HG03039 (cell line): ENCODE measurements around the gene PDGFB.

Source experiments
- ATAC-seq: cut with Tn5 transposase; IDR thresholded peaks from one replicate; pipeline ENCODE4 v1.9.1; 2021; ENCODE audit warnings: mild to moderate bottlenecking, moderate library complexity; ENCODE audit not compliant: unreplicated experiment

PDGFB gene

DNA sequence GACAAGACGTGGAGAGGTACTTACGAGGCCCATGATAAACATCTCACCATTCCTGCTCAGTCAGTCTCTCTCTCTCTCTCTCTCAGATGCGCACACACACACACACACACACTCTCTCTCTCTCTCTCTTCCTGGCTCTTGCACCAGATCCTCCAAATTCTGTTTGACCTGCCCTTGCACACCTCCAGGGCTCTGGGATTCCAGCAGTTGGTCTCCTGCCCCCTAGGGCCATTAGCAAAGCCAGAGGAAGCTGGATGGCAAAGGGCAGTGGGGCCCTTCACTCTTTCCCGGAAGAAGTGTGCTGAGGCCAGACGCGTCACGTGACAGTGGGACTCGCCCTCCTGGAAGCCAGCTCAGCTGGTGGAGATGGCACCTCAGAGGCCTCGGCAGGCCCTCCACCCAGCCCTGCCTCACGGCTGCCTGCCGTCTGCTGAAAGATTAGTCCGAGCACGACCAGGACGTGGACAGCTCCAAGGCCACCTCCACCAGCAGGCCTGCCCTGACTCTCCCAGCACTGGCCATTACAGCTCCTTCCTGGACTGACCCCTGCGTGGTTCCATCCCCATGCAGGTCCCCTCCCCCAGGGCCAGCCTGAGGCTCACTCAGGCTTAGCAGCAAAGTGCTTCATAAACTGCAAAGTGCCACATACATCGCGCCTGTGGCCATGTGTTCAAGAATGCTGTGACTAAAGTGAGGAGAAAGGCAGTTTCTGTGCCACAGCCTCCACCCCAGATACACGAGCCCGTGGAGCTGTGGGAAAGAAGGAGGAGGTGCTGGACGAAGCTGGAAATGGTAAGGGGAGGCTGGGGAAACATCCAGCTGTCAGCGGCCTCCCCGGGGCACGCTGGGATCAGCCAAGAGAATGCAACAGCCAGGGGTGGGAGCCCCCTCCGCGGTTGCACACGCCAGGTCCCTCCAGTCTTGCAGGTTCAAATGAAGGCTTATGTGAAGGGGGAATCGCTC is 3.7 kb downstream of the PDGFB start:
- ATAC-seq, result no peak

GRCh38 chr22:39239561-39240423 is 5.0 kb downstream of the PDGFB start:
- no peak for ATAC-seq

DNA sequence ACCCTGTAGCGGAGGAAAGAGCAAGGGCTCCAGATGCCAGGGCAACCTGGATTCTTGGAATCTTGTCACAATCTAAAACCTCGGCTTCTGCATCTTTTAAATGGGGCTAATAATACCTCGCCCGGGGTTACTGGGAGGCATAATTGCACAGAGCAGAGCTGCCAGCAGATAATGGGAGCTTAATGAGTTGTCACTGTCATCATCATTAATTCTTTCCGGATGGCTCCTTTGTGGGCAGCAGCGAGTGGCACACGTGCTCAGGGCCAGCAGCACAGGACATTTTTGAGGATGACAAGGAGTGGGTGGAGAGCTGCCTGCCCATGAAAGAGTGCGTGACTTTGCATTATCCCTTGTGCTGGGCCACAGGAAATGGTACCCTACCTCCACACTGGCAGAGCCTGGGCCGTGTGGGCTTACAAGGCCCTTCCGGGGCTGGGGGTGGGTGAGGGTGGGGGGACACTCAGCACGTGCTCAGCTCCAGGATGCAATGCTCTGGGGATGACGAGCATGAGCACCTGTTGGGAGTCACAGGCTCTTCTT is 5.7 kb downstream of the PDGFB start:
- no peak for ATAC-seq

- ATAC-seq, result no peak
These were observed 6.2 kb downstream of the PDGFB start for GRCh38 chr22:39238561-39238960.

GRCh38 chr22:39238101-39238466 is 6.7 kb downstream of the PDGFB start:
- no peak for ATAC-seq

DNA sequence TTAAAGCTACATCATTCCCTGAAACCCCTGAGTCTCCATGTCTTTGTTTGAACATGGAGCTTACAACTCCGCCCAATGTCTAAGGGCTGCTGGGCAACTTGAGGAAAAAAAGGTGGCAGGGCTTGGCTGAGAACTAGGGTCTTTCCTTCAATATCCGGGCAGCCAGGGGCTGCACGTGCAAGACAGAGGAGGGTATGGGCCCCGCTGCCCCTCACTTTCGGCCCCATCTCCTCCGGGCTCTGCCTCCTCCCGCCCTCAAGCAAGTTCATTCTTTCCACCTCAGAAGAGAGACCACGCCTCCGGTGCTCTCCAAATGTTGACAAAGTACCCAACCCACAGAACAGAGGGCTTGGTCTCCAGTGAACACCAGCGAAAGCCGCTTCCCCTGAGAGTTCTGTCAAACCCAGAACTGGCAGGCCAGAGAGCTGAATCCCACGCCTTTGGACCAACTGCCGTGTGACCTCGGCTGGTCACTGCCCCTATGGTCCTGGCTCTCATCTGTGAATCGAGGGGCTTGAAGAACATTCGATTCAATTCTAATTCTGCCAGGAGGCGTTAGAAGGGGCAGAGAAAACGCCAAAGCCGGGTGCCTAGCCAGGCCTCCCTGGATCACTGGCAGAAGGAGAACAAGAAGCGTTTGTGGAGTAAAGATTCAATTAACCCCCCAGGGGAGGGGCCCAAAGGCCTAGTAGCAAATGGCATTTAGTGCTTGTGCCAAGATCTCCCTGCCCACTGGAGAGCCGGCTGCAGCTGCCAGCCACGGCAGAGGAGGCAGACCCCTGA is 7.3 kb downstream of the PDGFB start:
- ATAC-seq, result no peak

GRCh38 chr22:39236321-39237317 is 8.2 kb downstream of the PDGFB start:
- ATAC-seq, result peak; percentile 41

DNA sequence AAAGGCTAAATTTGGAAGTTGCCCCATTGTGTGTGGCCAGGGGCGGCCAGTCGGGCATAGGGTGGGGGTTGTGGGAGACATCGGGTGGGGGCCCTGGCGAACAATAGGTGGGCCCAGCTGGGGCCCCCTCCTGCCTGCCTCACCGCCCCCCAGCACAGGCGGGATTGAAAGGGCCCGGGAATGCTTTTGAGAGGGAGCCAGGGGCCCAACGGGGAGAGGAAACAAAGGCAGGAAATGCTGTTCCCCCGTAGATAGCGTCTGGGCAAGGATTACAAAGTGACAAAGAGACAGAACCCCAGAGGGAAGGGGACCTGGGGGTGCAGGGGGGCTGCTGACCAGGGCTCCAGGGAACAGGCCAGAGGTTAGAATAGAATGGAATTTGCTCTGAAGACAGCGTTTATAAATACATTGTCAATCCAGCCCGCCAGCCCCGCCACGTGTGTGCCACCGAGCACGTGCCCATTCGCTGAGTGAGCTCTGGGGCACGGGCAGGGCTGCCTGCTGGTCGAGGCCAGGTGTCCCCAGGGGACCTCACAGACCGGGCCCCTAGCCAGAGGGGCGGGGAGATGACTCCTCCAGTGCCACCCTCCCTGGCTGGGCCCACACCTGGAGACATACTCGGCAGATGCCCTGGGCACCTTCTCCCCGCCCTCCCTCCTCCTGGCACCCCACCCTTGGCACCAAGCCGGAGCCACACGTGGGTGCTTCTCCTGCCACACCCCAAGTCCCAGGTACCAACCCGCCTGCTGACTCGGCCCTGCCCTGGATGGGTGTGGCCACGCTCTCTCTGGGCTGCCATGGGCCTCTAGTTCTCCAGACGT is 9.7 kb downstream of the PDGFB start:
- no peak for ATAC-seq

- no peak for ATAC-seq
These were observed 10.4 kb downstream of the PDGFB start for GRCh38 chr22:39234472-39234787.

DNA sequence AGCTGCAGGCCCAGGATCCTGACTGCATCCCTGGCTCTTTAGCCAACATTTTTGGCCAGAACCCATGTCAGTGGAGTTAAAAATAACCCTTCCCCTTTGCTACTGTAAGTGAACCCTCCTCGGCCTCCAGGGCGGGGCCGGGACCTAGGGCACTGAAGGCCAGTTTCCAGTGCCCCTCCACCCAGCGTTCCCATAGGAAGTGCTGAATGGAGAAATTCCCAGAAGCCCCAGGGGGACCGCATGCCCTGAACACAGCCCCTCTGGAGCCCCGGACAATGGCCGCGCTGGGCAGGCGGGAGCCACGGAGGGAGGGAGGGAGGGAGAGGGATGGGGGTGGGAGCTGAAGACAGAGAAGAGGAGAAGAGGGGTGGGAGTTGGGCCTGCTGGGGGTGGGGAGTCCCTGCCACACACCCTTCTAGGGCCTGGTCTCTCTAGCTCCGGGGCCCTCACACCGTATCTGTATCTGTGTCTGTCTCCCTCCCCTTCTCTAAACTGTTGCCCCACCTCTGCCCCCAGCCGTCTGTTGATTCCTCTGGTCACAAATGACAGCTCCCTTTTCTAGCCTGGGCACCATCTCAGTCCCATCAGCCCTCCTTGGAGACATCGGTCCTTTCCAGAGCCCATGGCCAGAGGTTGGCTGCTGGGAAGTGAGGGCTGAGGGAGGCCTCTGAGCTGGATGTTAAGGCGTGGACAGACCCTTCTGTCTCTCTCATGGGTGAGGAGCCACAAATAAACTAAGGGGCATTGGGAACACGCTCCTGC is 10.9 kb downstream of the PDGFB start:
- no peak for ATAC-seq

- no peak for ATAC-seq
These were observed 11.7 kb downstream of the PDGFB start for GRCh38 chr22:39232806-39233709.

- ATAC-seq, result no peak
These were observed 12.5 kb downstream of the PDGFB start for GRCh38 chr22:39232246-39232645.

DNA sequence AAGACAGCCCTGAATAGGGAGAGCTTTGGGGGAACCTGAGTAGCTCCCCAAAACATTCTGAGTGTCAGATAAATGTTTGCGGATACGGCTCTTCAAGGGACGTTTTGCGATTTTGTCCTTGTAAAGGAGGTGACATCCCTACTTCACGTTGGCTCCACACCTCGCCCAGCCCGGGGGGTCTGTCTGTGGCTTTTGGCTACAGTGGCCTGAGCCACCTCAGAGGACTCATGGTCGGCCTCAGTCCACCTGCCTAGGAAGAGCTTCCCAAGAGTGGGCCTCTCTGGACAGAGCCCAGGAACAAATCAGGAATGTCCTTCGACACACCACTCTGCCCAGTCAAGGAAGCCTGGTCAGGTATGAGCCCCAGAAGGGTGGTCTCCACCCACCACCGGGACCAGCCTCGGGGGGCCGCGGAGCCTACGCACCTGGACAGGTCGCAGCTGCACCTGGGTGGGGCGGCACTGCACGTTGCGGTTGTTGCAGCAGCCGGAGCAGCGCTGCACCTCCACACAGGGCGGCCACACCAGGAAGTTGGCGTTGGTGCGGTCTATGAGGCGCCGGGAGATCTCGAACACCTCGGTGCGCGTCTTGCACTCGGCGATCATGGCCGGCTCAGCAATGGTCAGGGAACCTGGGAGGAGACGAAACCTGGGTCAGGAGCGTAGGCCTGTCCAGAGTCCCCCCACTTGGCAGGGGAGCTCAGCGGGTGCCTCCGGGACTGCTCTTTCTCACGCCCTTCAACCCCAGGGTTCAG is 13.4 kb downstream of the PDGFB start:
- no peak for ATAC-seq

- ATAC-seq, result no peak
These were observed 14.3 kb downstream of the PDGFB start for GRCh38 chr22:39230261-39231196.

DNA sequence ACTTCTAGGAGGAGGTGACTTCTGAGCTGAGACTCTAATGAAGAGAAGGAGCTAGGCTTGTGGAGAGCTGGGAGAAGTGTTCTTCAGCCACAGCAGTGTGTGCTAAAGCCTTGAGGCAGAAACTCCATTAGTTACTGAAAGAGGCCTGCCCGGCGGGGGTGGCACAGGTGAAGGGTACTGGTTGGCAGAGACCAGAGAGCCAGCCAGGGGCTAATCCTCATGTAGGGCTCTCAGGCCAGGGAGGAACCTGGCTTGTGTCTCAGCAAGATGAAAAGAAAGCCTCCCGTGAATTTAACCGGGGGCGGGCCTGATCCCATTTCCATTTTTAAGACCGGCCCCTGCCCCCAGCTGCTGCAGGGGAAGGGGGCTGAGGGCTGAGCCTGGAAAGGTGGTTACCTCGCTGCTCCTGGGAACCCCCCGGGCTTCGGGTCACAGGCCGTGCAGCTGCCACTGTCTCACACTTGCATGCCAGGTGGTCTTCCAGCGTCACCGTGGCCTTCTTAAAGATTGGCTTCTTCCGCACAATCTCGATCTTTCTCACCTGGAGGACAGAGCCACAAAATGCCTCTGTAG is 15.0 kb downstream of the PDGFB start:
- ATAC-seq, result no peak
